ENCODE measurements around the gene ZNF891.

The ZNF891 gene

DNA sequence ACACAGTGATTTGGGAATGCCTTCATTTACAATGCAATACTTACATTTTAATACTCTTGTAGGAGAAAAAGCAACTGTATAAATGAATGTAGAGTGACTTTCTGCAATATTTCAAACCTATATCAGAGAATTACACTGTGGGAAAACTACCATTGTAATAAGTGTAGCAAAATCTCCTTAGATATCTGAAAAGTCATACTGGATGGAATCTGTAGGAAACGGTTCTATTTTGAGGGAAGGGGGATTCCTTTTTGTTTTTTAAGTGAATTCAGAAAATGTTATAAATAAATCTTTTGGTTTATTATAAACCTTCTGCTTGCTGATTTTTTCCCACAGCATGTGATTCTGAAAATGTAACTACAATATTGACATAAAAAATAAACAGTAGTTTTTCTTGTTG is 23.0 kb downstream of the ZNF891 start:
- TF ChIP-seq, protein P1, sequence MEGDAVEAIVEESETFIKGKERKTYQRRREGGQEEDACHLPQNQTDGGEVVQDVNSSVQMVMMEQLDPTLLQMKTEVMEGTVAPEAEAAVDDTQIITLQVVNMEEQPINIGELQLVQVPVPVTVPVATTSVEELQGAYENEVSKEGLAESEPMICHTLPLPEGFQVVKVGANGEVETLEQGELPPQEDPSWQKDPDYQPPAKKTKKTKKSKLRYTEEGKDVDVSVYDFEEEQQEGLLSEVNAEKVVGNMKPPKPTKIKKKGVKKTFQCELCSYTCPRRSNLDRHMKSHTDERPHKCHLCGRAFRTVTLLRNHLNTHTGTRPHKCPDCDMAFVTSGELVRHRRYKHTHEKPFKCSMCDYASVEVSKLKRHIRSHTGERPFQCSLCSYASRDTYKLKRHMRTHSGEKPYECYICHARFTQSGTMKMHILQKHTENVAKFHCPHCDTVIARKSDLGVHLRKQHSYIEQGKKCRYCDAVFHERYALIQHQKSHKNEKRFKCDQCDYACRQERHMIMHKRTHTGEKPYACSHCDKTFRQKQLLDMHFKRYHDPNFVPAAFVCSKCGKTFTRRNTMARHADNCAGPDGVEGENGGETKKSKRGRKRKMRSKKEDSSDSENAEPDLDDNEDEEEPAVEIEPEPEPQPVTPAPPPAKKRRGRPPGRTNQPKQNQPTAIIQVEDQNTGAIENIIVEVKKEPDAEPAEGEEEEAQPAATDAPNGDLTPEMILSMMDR (IDR thresholded peaks at IDR 0.05; ENCODE audit: extremely low read depth, insufficient read depth, missing control alignments): no peak
- in situ Hi-C loops (cut with MboI; ENCODE audit: low pct_unique_long_range_greater_than_20kb, low sequenced_read_pairs, unreplicated experiment): no loop called here
- DNase-seq (ENCODE audit: low spot score): no peak

DNA sequence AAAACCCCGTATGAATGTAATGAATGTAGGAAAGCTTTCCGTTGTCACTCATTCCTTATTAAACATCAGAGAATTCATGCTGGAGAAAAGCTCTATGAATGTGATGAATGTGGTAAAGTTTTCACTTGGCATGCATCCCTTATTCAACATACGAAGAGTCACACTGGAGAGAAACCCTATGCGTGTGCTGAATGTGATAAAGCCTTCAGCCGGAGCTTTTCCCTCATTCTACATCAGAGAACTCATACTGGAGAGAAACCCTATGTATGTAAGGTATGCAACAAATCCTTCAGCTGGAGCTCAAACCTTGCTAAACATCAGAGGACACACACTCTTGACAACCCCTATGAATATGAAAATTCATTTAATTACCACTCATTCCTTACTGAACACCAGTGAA is 23.8 kb downstream of the ZNF891 start:
- TF ChIP-seq, protein P1 (IDR thresholded peaks at IDR 0.05; ENCODE audit: extremely low read depth, insufficient read depth, missing control alignments): no peak
- no peak for DNase-seq (ENCODE audit: low spot score)
- in situ Hi-C loops (cut with MboI; ENCODE audit: low pct_unique_long_range_greater_than_20kb, low sequenced_read_pairs, unreplicated experiment): no loop called here

DNA sequence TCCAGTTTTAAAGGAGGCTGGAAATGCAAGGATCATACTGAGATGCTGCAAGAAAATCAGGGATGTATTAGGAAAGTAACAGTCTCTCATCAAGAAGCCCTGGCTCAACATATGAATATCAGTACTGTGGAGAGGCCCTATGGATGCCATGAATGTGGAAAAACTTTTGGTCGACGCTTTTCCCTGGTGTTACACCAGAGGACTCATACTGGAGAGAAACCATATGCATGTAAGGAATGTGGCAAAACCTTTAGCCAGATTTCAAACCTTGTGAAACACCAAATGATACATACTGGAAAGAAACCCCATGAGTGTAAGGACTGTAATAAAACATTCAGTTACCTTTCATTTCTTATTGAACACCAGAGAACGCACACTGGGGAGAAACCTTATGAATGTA is 24.5 kb downstream of the ZNF891 start:
- no peak for DNase-seq (ENCODE audit: low spot score)
- in situ Hi-C loops (cut with MboI; ENCODE audit: low pct_unique_long_range_greater_than_20kb, low sequenced_read_pairs, unreplicated experiment): no loop called here
- TF ChIP-seq, protein P1 (IDR thresholded peaks at IDR 0.05; ENCODE audit: extremely low read depth, insufficient read depth, missing control alignments): no peak

DNA sequence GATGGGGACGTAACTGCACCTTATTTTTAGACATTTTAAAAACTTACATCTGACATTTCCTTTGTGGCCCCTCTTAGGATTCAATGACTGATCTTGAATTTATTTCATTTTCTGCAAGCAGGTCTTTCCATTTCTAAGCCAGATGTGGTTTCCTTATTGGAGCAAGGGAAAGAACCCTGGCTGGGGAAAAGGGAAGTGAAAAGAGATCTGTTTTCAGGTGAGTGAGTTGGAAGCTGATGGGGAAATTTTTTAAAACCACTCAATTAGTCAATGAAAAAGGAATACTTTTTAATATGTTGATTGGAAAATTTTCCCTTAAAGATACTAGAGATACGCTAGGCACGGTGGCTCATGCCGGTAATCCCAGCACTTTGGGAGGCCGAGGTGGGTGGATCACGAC is 46.7 kb downstream of the ZNF891 start:
- in situ Hi-C loops (cut with MboI; ENCODE audit: low pct_unique_long_range_greater_than_20kb, low sequenced_read_pairs, unreplicated experiment): no loop called here
- DNase-seq (ENCODE audit: low spot score): no peak
- TF ChIP-seq, protein P1 (IDR thresholded peaks at IDR 0.05; ENCODE audit: extremely low read depth, insufficient read depth, missing control alignments): no peak

DNA sequence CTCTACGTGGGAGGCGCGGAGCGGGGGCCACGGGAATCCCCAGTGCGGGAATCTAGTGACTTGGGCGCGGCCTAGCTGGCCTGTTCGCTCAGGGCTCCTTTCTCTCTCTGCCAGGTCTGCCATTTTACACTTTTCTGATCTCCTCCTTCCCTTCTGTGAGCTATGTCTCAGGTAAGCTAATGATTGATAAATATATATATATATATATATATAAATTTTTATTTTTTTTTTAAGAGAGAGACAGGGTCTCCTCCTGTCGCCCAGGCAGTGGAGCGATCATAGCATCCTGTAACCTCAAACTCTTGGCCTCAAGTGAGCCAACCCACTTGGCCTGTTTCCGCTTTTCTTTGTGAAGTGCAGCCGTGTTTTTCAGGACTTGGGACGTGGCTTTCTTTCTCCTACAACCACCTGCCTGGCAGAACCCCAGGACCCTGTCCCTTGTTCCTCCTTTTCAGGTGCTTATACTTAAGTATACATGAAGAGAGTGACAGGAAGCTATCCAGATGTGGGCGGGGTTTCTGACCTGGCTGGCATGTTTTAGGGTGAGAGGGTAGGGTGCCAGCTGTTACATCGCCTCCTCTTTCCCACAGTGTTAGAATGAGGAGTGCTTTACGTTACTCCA is 48.8 kb downstream of the ZNF891 start:
- TF ChIP-seq, protein P1 (IDR thresholded peaks at IDR 0.05; ENCODE audit: extremely low read depth, insufficient read depth, missing control alignments): no peak
- in situ Hi-C loops (cut with MboI; ENCODE audit: low pct_unique_long_range_greater_than_20kb, low sequenced_read_pairs, unreplicated experiment): no loop called here
- DNase-seq (ENCODE audit: low spot score): no peak

DNA sequence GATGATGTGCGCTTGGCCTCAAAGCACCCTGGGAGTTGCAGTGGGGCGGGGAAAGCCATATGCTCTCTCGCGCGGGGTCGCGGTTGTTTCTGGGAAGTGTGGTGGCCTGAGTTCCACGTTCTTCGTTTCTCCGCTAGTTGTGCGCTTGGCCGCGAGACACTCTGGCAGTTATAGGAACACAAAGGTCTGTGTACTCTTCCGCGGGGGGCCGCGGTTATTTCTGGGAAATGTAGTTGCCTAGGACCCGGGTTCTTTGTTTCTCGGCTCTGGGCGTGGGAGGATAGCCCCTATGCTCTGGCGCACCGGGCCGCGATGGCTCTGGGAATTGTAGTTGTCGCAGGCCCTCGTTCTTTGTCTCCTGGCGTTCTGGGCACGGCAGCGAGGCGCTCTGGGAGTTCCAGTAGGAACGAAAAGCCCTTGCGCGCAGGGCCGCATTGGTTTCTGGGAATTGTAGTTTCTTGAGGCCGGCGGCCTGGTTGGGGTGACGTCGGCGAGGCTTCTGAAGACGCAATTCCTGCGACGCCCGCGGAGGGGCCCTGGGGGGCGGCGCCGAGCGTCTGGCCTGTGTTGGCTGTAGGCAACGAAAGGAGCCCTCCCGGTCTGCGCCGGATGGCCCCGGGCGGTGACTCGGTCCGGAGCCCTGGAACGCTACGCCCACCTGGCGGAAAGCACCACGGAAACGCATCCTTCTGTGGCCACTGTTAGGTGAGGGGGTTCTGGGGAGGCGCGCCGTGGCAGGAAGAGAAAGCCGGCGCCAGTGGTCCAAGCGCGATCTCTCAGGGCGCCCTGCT is 49.5 kb downstream of the ZNF891 start, which contains the start of gene ZNF140:
ZNF140 (plus strand) TSS at position 556 of the 791 bp plus-strand sequence. CDS start 398 bp downstream, outside the sequence.
- in situ Hi-C loops (cut with MboI; ENCODE audit: low pct_unique_long_range_greater_than_20kb, low sequenced_read_pairs, unreplicated experiment): no loop called here
- DNase-seq (ENCODE audit: low spot score): peak; percentile 88
- TF ChIP-seq, protein P1 (IDR thresholded peaks at IDR 0.05; ENCODE audit: extremely low read depth, insufficient read depth, missing control alignments): peak; percentile 23
